HG02571 (cell line): ENCODE measurements around the gene FLNC.

Experiments used
- ATAC-seq: cut with Tn5 transposase; IDR thresholded peaks from one replicate; pipeline ENCODE4 v1.9.1; 2021; ENCODE audit warnings: mild to moderate bottlenecking, moderate library complexity; ENCODE audit not compliant: unreplicated experiment

Gene FLNC

GRCh38 chr7:128860158-128861073, 30.2 kb downstream of the FLNC start:
- ATAC-seq = no peak

GRCh38 chr7:128861957-128862570, 31.9 kb downstream of the FLNC start:
- ATAC-seq = no peak

GRCh38 chr7:128862571-128863432, 32.6 kb downstream of the FLNC start, which contains the start of gene ATP6V1F:
Gene ATP6V1F (plus strand): TSS chr7:128862856. CDS start chr7:128862905, 49 bp downstream.
- peak; percentile 86 for ATAC-seq

GRCh38 chr7:128863433-128863989, 33.3 kb downstream of the FLNC start:
- ATAC-seq = peak; percentile 30

- no peak for ATAC-seq
These were observed 35.1 kb downstream of the FLNC start for GRCh38 chr7:128865303-128865702.

- ATAC-seq = no peak
These were observed 36.0 kb downstream of the FLNC start for GRCh38 chr7:128865996-128866877.

- ATAC-seq = no peak
These were observed 37.0 kb downstream of the FLNC start for GRCh38 chr7:128867241-128867640.

- ATAC-seq = no peak
These were observed 37.8 kb downstream of the FLNC start for GRCh38 chr7:128867842-128868623.

- ATAC-seq = no peak
These were observed 38.5 kb downstream of the FLNC start for GRCh38 chr7:128868624-128869137.

- peak; percentile 48 for ATAC-seq
These were observed 39.1 kb downstream of the FLNC start for GRCh38 chr7:128869138-128869943.

GRCh38 chr7:128869944-128870285, 39.7 kb downstream of the FLNC start:
- ATAC-seq = no peak

- ATAC-seq = no peak
These were observed 40.8 kb downstream of the FLNC start for GRCh38 chr7:128871050-128871449.

GRCh38 chr7:128872394-128872824, 42.2 kb downstream of the FLNC start:
- ATAC-seq = no peak

- no peak for ATAC-seq
These were observed 43.0 kb downstream of the FLNC start for GRCh38 chr7:128873234-128873633.

GRCh38 chr7:128874140-128875031, 44.2 kb downstream of the FLNC start:
- ATAC-seq = no peak

- no peak for ATAC-seq
These were observed 45.3 kb downstream of the FLNC start for GRCh38 chr7:128875523-128875948.

GRCh38 chr7:128876127-128876526, 45.9 kb downstream of the FLNC start:
- ATAC-seq = no peak
